Measurements from ENCODE around the gene STXBP5.

STXBP5 gene

DNA sequence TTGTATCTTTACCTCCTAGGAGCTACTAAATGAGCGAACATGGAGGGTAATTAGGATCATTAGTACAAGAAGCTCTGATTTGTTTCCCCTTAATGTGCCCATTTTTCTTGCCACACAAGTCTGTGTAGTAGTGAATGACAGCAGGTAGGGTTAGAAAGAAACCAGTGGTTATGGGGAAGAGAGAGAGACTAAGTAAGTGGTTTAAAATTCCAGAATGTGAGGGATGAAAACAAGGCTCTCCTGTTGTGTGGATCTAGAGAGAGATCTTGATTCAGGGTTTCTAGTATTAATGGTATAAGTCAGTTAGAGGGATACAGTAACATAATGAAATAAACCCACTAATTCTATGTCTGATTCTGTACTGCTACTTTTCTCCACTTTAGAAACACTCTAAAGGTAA lies 22.7 kb downstream of the STXBP5 start:
- H3K27ac ChIP-seq (ENCODE audit: low read depth, low read length) = no peak overlapping the region
- peaks cover 9% of the 10 kb centered on the region; the same call in 1 of the 2 replicates for H3K79me2 ChIP-seq (ENCODE audit: control insufficient read depth, low read length)
- no peaks in the 10 kb centered on the region for H4K20me1 ChIP-seq (ENCODE audit: control insufficient read depth, insufficient read depth, low read depth, low read length)
- H3K9me3 ChIP-seq (ENCODE audit: control insufficient read depth, insufficient read depth, low read length) = no peaks in the 10 kb centered on the region
- H3K27me3 ChIP-seq (ENCODE audit: control insufficient read depth, low read length) = no peaks in the 10 kb centered on the region
- 0 out of 2 replicates have a peak, but pooled peaks cover 3% of the 10 kb centered on the region for H3K4me1 ChIP-seq (ENCODE audit: control insufficient read depth, low read length)
- H3K4me3 ChIP-seq (ENCODE audit: low read length) = no peak overlapping the region
- no peak overlapping the region for H3K4me2 ChIP-seq (ENCODE audit: low read length)
- no peaks in the 10 kb centered on the region for H3F3A ChIP-seq (ENCODE audit: control insufficient read depth, insufficient read depth)
- H3K36me3 ChIP-seq (ENCODE audit: control insufficient read depth, low read length) = peaks cover 15% of the 10 kb centered on the region
- TF ChIP-seq EZH2phosphoT487 (IDR thresholded peaks at IDR 0.05; ENCODE audit: borderline replicate concordance, low read length) = no peak
- TF ChIP-seq, protein P1, sequence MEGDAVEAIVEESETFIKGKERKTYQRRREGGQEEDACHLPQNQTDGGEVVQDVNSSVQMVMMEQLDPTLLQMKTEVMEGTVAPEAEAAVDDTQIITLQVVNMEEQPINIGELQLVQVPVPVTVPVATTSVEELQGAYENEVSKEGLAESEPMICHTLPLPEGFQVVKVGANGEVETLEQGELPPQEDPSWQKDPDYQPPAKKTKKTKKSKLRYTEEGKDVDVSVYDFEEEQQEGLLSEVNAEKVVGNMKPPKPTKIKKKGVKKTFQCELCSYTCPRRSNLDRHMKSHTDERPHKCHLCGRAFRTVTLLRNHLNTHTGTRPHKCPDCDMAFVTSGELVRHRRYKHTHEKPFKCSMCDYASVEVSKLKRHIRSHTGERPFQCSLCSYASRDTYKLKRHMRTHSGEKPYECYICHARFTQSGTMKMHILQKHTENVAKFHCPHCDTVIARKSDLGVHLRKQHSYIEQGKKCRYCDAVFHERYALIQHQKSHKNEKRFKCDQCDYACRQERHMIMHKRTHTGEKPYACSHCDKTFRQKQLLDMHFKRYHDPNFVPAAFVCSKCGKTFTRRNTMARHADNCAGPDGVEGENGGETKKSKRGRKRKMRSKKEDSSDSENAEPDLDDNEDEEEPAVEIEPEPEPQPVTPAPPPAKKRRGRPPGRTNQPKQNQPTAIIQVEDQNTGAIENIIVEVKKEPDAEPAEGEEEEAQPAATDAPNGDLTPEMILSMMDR (IDR thresholded peaks at IDR 0.05; ENCODE audit: low read depth, low read length, poor library complexity, severe bottlenecking) = no peak
- H3K9me2 ChIP-seq (replicated peaks; ENCODE audit: control insufficient read depth, low read length) = no peaks in the 10 kb centered on the region

DNA sequence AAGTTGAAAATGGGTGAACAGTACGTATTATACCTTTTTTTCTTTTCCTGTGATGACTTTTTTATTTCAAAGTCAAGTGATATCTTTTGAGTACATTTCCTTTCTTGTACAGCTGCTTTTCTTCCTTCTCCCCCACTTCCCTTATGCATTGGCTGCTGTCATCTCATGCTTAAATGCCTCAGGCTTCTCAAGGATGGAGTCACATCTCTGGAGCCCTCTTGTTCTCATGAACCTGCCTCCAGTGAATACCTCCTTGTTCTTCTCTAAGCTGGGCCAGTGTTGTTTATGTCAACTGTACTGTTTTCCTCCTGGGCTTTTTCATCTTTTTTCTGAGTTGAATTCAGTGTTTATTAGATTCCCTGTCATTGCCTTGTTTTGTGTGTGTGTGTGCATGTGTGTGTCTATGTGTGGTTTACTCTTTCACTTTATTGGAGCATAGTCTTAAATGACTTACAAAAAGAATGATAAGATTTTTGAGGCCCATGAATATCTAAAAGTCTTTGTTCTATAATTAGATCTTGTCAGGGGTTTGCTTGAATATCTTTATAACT lies 23.6 kb downstream of the STXBP5 start:
- Histone ChIP-seq H3K9me2 (replicated peaks; ENCODE audit: control insufficient read depth, low read length) (no peaks in the 10 kb centered on the region), H3K27me3 (ENCODE audit: control insufficient read depth, low read length) (no peaks in the 10 kb centered on the region), H3K27ac (ENCODE audit: low read depth, low read length) (no peak overlapping the region), H3K4me2 (ENCODE audit: low read length) (no peak overlapping the region), H3K36me3 (ENCODE audit: control insufficient read depth, low read length) (peaks cover 8% of the 10 kb centered on the region; the same call in 1 of the 2 replicates), H4K20me1 (ENCODE audit: control insufficient read depth, insufficient read depth, low read depth, low read length) (no peaks in the 10 kb centered on the region), H3K9me3 (ENCODE audit: control insufficient read depth, insufficient read depth, low read length) (no peaks in the 10 kb centered on the region), H3F3A (ENCODE audit: control insufficient read depth, insufficient read depth) (no peaks in the 10 kb centered on the region), H3K4me3 (ENCODE audit: low read length) (no peak overlapping the region), H3K4me1 (ENCODE audit: control insufficient read depth, low read length) (no peaks in the 10 kb centered on the region), H3K79me2 (ENCODE audit: control insufficient read depth, low read length) (peaks cover under 1% of the 10 kb centered on the region; the same call in 1 of the 2 replicates)
- no peak for TF ChIP-seq EZH2phosphoT487 (IDR thresholded peaks at IDR 0.05; ENCODE audit: borderline replicate concordance, low read length)
- TF ChIP-seq, protein P1 (IDR thresholded peaks at IDR 0.05; ENCODE audit: low read depth, low read length, poor library complexity, severe bottlenecking) = no peak

DNA sequence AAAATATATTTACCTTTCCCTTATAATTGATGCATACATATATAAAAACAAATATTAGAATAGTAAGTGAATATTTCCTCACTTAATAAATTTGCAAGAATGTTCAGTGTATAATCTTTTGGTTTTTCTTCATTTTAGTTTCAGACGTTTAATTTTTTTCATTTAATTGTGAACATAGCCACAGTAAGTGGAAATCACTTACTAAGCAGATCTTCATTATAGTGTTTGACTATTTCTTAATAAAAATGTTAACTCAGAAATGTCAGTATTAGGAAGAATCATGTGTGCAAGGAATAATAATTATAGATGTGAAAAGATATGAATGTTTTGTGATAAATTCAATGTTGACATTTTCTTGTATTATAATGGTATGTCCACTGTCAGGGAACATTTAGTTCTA lies 27.4 kb downstream of the STXBP5 start:
- Histone ChIP-seq H3K9me3 (ENCODE audit: control insufficient read depth, insufficient read depth, low read length) (no peaks in the 10 kb centered on the region), H3K9me2 (replicated peaks; ENCODE audit: control insufficient read depth, low read length) (no peaks in the 10 kb centered on the region), H4K20me1 (ENCODE audit: control insufficient read depth, insufficient read depth, low read depth, low read length) (no peaks in the 10 kb centered on the region), H3K4me2 (ENCODE audit: low read length) (no peak overlapping the region), H3F3A (ENCODE audit: control insufficient read depth, insufficient read depth) (no peaks in the 10 kb centered on the region), H3K27me3 (ENCODE audit: control insufficient read depth, low read length) (no peaks in the 10 kb centered on the region), H3K36me3 (ENCODE audit: control insufficient read depth, low read length) (no peaks in the 10 kb centered on the region), H3K4me1 (ENCODE audit: control insufficient read depth, low read length) (no peaks in the 10 kb centered on the region), H3K79me2 (ENCODE audit: control insufficient read depth, low read length) (no peaks in the 10 kb centered on the region), H3K27ac (ENCODE audit: low read depth, low read length) (no peak overlapping the region), H3K4me3 (ENCODE audit: low read length) (no peak overlapping the region)
- TF ChIP-seq, protein P1 (IDR thresholded peaks at IDR 0.05; ENCODE audit: low read depth, low read length, poor library complexity, severe bottlenecking) = no peak
- TF ChIP-seq EZH2phosphoT487 (IDR thresholded peaks at IDR 0.05; ENCODE audit: borderline replicate concordance, low read length) = no peak

Measured in DOHH2 (cell line).